Right atrium auricular region (tissue), 2 donors: ENCODE measurements around the gene THOC5. TPM values are rescaled to one million over a fixed set of nuclear protein-coding genes. Genes with fewer than 3 reads are reported as not detected.

Experiments
- DNase-seq: peaks from one replicate; pipeline ENCODE4 v3.0.0-alpha.2; 2019; ENCODE audit warnings: low spot score
- H3K27ac ChIP-seq, 2 donors: fragments of 200-600 bp; sonication (generic); 1 replicate in 1 of 2; 2 replicates in 1 of 2; pipeline ENCODE4 v1.5.1; 2016 to 2019
- H3K27me3 ChIP-seq, 2 donors: fragments of 200-600 bp; sonication (generic); one replicate each; pipeline versions ENCODE4 v1.5.1 to v1.6.0; 2017 to 2019
- H3K36me3 ChIP-seq: fragments of 200-600 bp; sonication (generic); one replicate; pipeline ENCODE4 v1.5.1; 2016
- H3K4me1 ChIP-seq, 2 donors: fragments of 200-600 bp; sonication (generic); one replicate each; pipeline versions ENCODE4 v1.5.1 to v1.6.0; 2017 to 2019
- H3K4me3 ChIP-seq, 2 donors: fragments of 200-600 bp; sonication (generic); 1 replicate in 1 of 2; 2 replicates in 1 of 2; pipeline ENCODE4 v1.5.1; 2017 to 2019; ENCODE audit warnings: mild to moderate bottlenecking in 1 of 2, moderate library complexity in 1 of 2
- H3K9me3 ChIP-seq, 2 donors: fragments of 200-600 bp; sonication (generic); one replicate each; pipeline ENCODE4 v1.5.1; 2019
- CTCF ChIP-seq, 2 donors: fragments of 200-600 bp; sonication (generic); IDR thresholded peaks; one replicate each; pipeline ENCODE4 v1.5.1; 2019; ENCODE audit warnings: antibody characterized with exemption in 2 of 2
- total RNA-seq, 2 donors: library from RNA; depleted of rRNA; stranded (reverse); fragments of >200 nt; gene quantifications; one replicate each; pipeline ENCODE4 v1.1.0, GENCODE V29; 2016

THOC5 gene
- total RNA-seq, 2 donors from 2014 or later: 34.9 to 42.7 TPM

DNA sequence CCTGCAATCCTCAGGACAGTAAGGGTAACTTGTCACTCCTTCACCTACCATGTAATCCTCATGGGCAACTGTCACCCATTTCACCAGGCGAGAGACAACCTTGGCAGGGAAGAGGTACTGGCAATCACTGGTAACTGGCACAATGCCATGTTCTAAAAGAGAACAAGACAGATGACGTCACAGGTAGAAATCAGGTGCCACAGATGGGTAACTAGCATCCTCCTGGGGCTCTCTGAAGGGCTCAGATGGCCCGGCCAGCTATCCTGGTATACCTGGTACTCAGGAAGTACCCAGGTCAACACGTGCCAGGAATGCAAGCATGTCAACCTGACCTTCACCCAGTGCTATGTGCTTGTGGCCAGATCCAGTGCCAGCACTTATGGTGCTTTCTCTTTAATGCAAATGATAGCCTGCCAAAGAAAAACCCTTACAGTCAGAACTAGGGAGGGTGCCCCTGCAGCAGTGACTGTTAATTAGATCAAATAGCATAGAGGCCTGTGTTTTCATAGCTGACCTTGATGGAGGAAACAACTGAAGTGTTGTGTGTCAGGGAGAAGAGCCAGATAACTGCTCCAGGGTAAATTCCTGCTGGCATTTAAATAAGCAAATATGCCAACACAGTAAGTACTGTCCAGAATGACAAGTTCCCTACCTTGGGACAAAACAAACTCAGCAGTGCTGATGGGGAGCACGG is 36.2 kb downstream of the THOC5 start:
- Histone ChIP-seq H3K4me3 (no peak overlapping the region), H3K9me3 (no peaks in the 10 kb centered on the region), H3K4me1 (peaks cover 0 to 20% of the 10 kb centered on the region in 2 donors), H3K36me3 (peaks cover 77% of the 10 kb centered on the region), H3K27ac (peak overlapping the region; percentile 51 to 68), H3K27me3 (no peaks in the 10 kb centered on the region)
- no peak for TF ChIP-seq CTCF (IDR thresholded peaks at IDR 0.05)
- DNase-seq: no peak

GRCh38 chr22:29512031-29512430 is 41.5 kb downstream of the THOC5 start:
- Histone ChIP-seq H3K27me3 (no peaks in the 10 kb centered on the region), H3K9me3 (no peaks in the 10 kb centered on the region), H3K36me3 (peaks cover 88% of the 10 kb centered on the region), H3K4me3 (no peak overlapping the region), H3K4me1 (peaks cover 0 to 7% of the 10 kb centered on the region in 2 donors), H3K27ac (no peak overlapping the region)
- TF ChIP-seq CTCF (IDR thresholded peaks at IDR 0.05): no peak
- DNase-seq: no peak

DNA sequence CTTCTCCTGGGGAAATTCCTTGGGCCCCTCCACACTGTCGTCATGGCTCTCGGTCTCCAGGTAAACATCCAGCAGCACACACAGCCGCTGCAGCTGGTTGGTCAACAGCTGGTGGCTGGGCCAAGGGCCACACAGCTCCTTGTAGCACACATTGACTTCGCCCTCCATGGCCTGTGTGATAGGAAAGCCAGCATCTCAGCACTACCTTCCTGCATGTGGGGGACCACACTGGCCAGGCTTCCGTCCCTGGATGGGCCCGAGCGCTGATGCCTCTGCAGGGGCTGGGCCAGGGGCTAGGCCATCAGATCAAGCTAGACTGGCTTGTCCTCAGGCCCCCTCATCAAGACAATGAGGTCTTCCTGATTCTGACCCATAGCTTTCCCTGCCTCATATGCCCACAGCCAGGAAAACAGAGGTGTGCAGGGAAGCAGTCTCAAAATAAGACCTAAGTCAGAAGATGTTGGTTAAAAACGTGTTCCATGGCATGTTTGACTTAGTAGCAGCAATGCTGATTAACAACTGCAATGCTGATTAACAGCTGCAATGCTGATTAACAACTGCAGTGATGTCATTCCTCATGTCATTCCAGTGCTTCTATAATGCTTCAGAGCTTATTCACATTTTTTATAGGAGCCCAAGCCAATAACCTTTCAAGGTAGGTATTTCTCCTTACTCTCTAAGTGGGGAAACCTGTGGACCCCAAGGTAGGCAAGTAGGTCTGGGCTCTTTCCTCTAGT is 42.3 kb downstream of the THOC5 start:
- Histone ChIP-seq H3K27me3 (no peaks in the 10 kb centered on the region), H3K4me3 (no peak overlapping the region), H3K4me1 (no peaks in the 10 kb centered on the region), H3K36me3 (peaks cover 88% of the 10 kb centered on the region), H3K9me3 (no peaks in the 10 kb centered on the region), H3K27ac (no peak overlapping the region)
- TF ChIP-seq CTCF (IDR thresholded peaks at IDR 0.05): no peak
- DNase-seq: no peak

- peaks cover 81% of the 10 kb centered on the region for H3K36me3 ChIP-seq
- no peak overlapping the region for H3K4me3 ChIP-seq
- no peaks in the 10 kb centered on the region for H3K9me3 ChIP-seq
- no peaks in the 10 kb centered on the region for H3K4me1 ChIP-seq
- no peak for TF ChIP-seq CTCF (IDR thresholded peaks at IDR 0.05)
- DNase-seq: no peak
- H3K27me3 ChIP-seq: no peaks in the 10 kb centered on the region
- no peak overlapping the region for H3K27ac ChIP-seq
These were observed 43.0 kb downstream of the THOC5 start for GRCh38 chr22:29510542-29510941.

DNA sequence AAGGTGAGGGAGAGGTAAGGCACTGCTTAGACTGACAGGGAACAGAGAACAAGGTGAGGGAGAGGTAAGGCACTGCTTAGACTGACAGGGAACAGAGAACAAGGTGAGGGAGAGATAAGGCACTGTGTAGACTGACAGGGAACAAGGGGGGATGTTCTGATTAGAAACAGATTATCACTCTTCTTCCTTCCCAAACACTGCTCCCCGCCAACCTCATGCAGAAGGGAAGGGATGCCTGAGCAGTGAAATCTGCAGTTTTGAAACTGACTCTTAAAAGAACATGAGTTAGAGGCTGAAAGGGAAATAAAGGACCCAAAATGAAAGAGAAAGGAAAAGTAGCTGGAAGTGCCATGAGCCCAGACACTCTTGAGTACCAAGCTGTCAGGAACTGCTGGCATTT is 43.7 kb downstream of the THOC5 start:
- no peak for TF ChIP-seq CTCF (IDR thresholded peaks at IDR 0.05)
- H3K27ac ChIP-seq: no peak overlapping the region

More for the DNA sequence above, 43.7 kb downstream of the THOC5 start:
- no peaks in the 10 kb centered on the region for H3K9me3 ChIP-seq
- DNase-seq: no peak
- H3K36me3 ChIP-seq: peaks cover 74% of the 10 kb centered on the region
- H3K27me3 ChIP-seq: no peaks in the 10 kb centered on the region
- no peak overlapping the region for H3K4me3 ChIP-seq
- H3K4me1 ChIP-seq: no peaks in the 10 kb centered on the region
